ENCODE data around the gene EIF4E2. TPM values are rescaled to one million over a fixed set of nuclear protein-coding genes. Genes with fewer than 3 reads are reported as not detected.

EIF4E2 gene
- total RNA-seq, 1 donor from 2014 or later: 60.0 TPM

DNA sequence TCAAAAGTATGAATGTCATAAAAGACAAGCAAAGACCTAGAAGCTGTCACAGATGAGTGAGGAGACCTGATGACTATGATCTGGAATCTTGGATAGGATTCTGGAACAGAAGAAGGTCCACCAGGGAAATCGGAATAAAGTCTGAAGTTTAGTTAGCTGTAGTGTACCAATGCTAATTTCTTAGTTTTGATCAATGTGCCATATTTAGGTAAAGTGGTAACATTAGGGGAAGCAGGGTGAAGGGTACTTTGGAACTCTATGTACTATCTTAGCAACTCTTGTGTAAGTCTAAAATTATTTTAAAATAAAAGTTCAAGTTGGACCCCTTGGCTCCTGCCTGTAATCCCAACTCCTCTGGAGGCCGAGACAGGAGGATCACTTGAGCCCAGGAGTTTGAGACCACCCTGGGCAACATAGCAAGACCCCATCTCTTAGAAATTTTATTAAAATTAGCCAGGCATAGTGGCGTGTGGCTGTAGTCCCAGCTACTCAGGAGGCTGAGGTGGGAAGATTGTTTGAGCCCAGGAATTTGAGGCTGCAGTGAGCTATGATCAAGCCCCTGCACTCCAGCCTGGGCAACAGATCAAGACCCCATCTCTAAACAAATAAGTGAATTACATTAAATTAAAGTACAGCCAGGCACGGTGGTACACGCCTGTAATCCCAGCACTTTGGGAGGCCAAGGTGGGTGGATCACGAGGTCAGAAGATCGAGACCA is 47.0 kb downstream of the EIF4E2 start:
- no peak for DNase-seq (ENCODE audit: low read depth)

DNA sequence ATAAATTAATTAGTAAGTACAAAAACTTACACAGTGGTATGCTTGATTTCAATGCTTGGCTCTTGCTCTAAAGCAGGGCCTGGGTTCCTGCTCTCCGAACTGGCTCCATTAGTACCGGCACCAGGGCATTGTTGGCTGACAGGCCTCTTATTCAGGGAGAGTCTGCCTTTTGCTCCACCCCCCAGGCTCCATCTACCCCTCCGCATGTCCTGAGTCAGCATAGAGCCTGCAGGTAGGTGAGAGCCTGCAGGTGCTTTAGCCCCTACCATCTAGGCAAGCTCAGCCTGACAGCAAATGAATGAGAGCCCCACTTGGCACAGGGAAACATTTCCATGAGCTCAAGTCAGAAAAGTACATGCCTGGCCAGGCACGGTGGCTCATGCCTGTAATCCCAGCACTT is 47.8 kb downstream of the EIF4E2 start:
- DNase-seq (ENCODE audit: low read depth): no peak

- no peak for DNase-seq (ENCODE audit: low read depth)
Observed at GRCh38 chr2:232600053-232600773, 49.7 kb downstream of the EIF4E2 start.

- DNase-seq (ENCODE audit: low read depth): no peak
Observed at GRCh38 chr2:232603283-232603682, 52.8 kb downstream of the EIF4E2 start.

DNA sequence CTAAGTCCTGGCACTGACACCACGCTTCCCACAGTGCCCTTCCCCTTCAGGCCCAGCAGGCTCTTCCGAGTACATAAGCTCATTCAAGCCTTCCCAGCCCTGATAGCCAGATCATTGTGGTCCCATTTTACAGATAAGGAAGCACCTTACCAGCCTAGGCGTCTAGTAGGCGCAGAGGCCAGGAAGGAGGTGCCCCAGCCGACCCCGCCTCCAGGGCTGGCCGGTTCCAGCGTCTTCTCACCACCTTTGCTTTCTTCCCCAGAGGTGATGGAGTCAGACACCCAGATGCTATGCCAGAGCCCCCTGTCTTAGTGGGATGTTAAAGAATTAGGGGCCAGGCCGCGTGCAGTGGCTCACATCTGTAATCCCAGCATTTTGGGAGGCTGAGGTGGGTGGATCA is 54.0 kb downstream of the EIF4E2 start:
- DNase-seq (ENCODE audit: low read depth): no peak

GRCh38 chr2:232607011-232607410 is 56.5 kb downstream of the EIF4E2 start:
- DNase-seq (ENCODE audit: low read depth): no peak

- no peak for DNase-seq (ENCODE audit: low read depth)
Observed at GRCh38 chr2:232609607-232610006, 59.1 kb downstream of the EIF4E2 start.

GRCh38 chr2:232610081-232610480 is 59.6 kb downstream of the EIF4E2 start:
- DNase-seq (ENCODE audit: low read depth): no peak

DNA sequence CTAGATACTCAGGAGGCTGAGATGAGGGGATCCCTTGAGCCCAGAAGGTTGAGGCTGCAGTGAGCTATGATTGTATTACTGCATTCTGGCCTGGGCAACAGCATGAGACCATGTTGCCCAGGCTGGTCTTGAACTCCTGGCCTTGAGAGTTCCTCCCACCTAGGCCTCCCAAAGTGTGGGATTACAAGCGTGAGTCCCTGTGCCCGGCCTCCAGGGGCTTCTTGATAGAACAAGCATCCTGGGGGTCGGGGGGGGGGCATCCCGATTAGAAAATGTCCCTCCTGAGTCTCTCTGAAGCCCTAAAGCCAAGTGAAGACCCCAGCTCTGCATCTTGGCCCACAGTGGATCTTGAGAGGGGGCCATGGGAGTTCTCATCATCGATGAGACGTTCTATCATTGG is 60.6 kb downstream of the EIF4E2 start:
- DNase-seq (ENCODE audit: low read depth): no peak

DNA sequence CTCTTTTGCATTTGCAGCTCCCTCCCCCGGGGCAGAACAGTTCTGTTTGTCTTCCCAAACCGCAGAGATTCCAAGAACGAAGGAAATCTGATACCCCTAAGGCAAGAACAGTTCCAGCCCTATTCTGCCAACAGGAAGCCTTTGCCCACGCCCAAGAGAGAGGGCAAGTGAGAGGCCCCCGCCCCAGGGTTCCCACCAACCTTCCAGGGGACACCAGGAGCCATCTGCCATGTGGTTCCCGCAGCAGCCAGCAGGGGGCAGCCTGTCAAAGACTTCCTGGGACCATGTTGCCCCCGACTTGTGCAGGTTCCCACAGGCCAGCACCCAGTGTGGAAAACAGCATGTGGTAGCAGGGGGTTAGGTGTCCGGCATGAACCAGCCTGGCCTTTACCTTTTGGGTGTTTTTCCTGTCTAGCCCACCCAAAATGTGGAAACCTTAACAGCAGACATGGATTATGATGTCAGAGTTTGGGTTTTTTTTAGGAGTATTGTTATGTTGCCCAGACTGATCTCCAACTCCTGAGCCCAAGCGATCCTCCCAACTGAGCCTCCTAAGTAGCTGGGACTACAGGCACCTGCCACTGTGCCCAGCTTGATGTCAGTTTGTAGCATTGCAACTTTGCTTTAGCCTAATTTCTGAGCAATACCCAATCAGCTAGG is 61.2 kb downstream of the EIF4E2 start:
- peak; percentile 92 for DNase-seq (ENCODE audit: low read depth)

GRCh38 chr2:232613538-232614134 is 63.1 kb downstream of the EIF4E2 start:
- no peak for DNase-seq (ENCODE audit: low read depth)

- DNase-seq (ENCODE audit: low read depth): no peak
Observed at GRCh38 chr2:232615339-232615738, 64.8 kb downstream of the EIF4E2 start.

Other genes with a start within 250 kb of the EIF4E2 start
- gene ALPP, start 171.9 kb upstream of the EIF4E2 start, total RNA-seq: not detected in 2 replicates
- not detected in 2 replicates for gene ALPG, start 143.8 kb upstream of the EIF4E2 start, total RNA-seq
- gene ALPI, start 94.5 kb upstream of the EIF4E2 start, total RNA-seq: not detected in 2 replicates
- 0.65 TPM in 1 of 2 replicates, not detected in the other for gene ECEL1, start 62.9 kb upstream of the EIF4E2 start, total RNA-seq
- gene PRSS56, start 30.3 kb upstream of the EIF4E2 start, total RNA-seq: not detected in 2 replicates
- not detected in 2 replicates for gene CHRND, start 24.5 kb upstream of the EIF4E2 start, total RNA-seq
- not detected in 2 replicates for gene CHRNG, start 11.0 kb upstream of the EIF4E2 start, total RNA-seq
- gene TIGD1, start 132 bp upstream of the EIF4E2 start, total RNA-seq: 2.3 and 3.4 TPM in 2 replicates
- gene EFHD1, start 82.9 kb downstream of the EIF4E2 start, total RNA-seq: 7.5 and 26.9 TPM in 2 replicates
- 33.7 and 70.3 TPM in 2 replicates for gene GIGYF2, start 146.6 kb downstream of the EIF4E2 start, total RNA-seq
- 0.20 TPM in 1 of 2 replicates, not detected in the other for gene KCNJ13, start 225.9 kb downstream of the EIF4E2 start, total RNA-seq